GM19193 (cell line): ENCODE results near the gene TSNAX.

ENCODE experiments used
- POLR2A ChIP-seq: IDR thresholded peaks from 4 replicates; pipeline ENCODE4 v1.6.1; 2011; ENCODE audit not compliant: insufficient read depth, insufficient read length; ENCODE audit errors: extremely low read depth

TSNAX gene

GRCh38 chr1:231528172-231529029 is at the start of gene TSNAX:
Gene TSNAX (plus strand): TSS chr1:231528669. CDS start chr1:231528811, 142 bp downstream.
- TF ChIP-seq POLR2A: peak; percentile 96

- TF ChIP-seq POLR2A: no peak
Observed at GRCh38 chr1:231478811-231479210, 49.7 kb upstream of the TSNAX start.

GRCh38 chr1:231480008-231480407 is 48.5 kb upstream of the TSNAX start:
- TF ChIP-seq POLR2A: no peak

GRCh38 chr1:231481289-231481688 is 47.2 kb upstream of the TSNAX start:
- TF ChIP-seq POLR2A: no peak

- TF ChIP-seq POLR2A: no peak
Observed at GRCh38 chr1:231485029-231485784, 43.3 kb upstream of the TSNAX start.

GRCh38 chr1:231487019-231487418 is 41.5 kb upstream of the TSNAX start:
- no peak for TF ChIP-seq POLR2A

GRCh38 chr1:231487910-231488309 is 40.6 kb upstream of the TSNAX start:
- no peak for TF ChIP-seq POLR2A

- no peak for TF ChIP-seq POLR2A
Observed at GRCh38 chr1:231493421-231494185, 34.9 kb upstream of the TSNAX start.

GRCh38 chr1:231494439-231495110 is 33.9 kb upstream of the TSNAX start:
- TF ChIP-seq POLR2A: no peak

- no peak for TF ChIP-seq POLR2A
Observed at GRCh38 chr1:231497629-231498152, 30.8 kb upstream of the TSNAX start.

- no peak for TF ChIP-seq POLR2A
Observed at GRCh38 chr1:231499148-231499763, 29.2 kb upstream of the TSNAX start.

GRCh38 chr1:231500666-231501065 is 27.8 kb upstream of the TSNAX start:
- TF ChIP-seq POLR2A: no peak

GRCh38 chr1:231507476-231508355 is 20.8 kb upstream of the TSNAX start:
- no peak for TF ChIP-seq POLR2A

- no peak for TF ChIP-seq POLR2A
Observed at GRCh38 chr1:231508497-231508896, 20.0 kb upstream of the TSNAX start.

- TF ChIP-seq POLR2A: no peak
Observed at GRCh38 chr1:231508941-231509340, 19.5 kb upstream of the TSNAX start.
